HG02588 (cell line): ENCODE data around the gene CCDC63.
"Not testable (repeated sequence)": the region's sequence is repeated elsewhere in the genome, so short reads cannot be mapped to it uniquely, and the experiment has no call there.

Source experiments
- ATAC-seq: cut with Tn5 transposase; IDR thresholded peaks from one replicate; pipeline ENCODE4 v1.9.1; 2021; ENCODE audit warnings: mild to moderate bottlenecking, moderate library complexity; ENCODE audit not compliant: unreplicated experiment

CCDC63 gene

GRCh38 chr12:110943373-110943772 is 96.6 kb downstream of the CCDC63 start:
- ATAC-seq: no peak

GRCh38 chr12:110948041-110948440 is 101.3 kb downstream of the CCDC63 start:
- no peak for ATAC-seq

- ATAC-seq: not testable (repeated sequence)
Measured at GRCh38 chr12:110950466-110950865, 103.7 kb downstream of the CCDC63 start.

DNA sequence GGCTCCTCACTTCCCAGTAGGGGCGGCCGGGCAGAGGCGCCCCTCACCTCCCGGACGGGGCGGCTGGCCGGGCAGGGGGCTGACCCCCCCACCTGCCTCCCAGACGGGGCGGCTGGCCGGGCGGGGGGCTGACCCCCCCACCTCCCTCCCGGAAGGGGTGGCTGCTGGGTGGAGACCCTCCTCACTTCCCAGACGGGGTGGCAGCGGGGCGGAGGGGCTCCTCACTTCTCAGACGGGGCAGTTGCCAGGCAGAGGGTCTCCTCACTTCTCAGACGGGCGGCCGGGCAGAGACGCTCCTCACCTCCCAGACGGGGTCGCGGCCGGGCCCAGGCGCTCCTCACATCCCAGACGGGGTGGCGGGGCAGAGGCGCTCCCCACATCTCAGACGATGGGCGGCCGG is 104.1 kb downstream of the CCDC63 start:
- ATAC-seq: not testable (repeated sequence)
